ENCODE data around the gene SPAG16.

The SPAG16 gene

GRCh38 chr2:214192711-214193110 lies 908.4 kb downstream of the SPAG16 start:
- Histone ChIP-seq H3K4me1 (ENCODE audit: control insufficient read depth, insufficient read depth, low read length) (no peaks in the 10 kb centered on the region), H3K27ac (ENCODE audit: extremely low read depth, low read depth, low read length) (no peak overlapping the region), H3K36me3 (ENCODE audit: control insufficient read depth in 2 of 2, insufficient read depth in 1 of 2, low read length in 2 of 2) (no peaks in the 10 kb centered on the region), H3K9me3 (ENCODE audit: control insufficient read depth, insufficient read depth, low read depth, low read length) (no peaks in the 10 kb centered on the region), H3K4me3 (ENCODE audit: low read depth, low read length) (no peak overlapping the region)
- POLR2A ChIA-PET, result no interaction called here
- CTCF ChIA-PET, result no interaction called here
- TF ChIP-seq ZNF433 (tag by site-specific recombination; IDR thresholded peaks at IDR 0.05; ENCODE audit: low read depth) (no peak), ZEB2 (tag by site-specific recombination; IDR thresholded peaks at IDR 0.05) (no peak), ZNF792 (tag by site-specific recombination; IDR thresholded peaks at IDR 0.05) (no peak), ZNF112 (tag by site-specific recombination; IDR thresholded peaks at IDR 0.05) (no peak), HOXD13 (CRISPR knock-in tag; IDR thresholded peaks at IDR 0.05; ENCODE audit: borderline replicate concordance) (no peak), ZNF830 (tag by site-specific recombination; IDR thresholded peaks at IDR 0.05; ENCODE audit: low read depth) (no peak), ZNF133 (tag by site-specific recombination; IDR thresholded peaks at IDR 0.05) (no peak), ZNF548 (tag by site-specific recombination; IDR thresholded peaks at IDR 0.05) (no peak), ZNF776 (tag by site-specific recombination; IDR thresholded peaks at IDR 0.05; ENCODE audit: borderline replicate concordance) (no peak), ZNF132 (tag by site-specific recombination; IDR thresholded peaks at IDR 0.05; ENCODE audit: borderline replicate concordance) (no peak), BCL6B (tag by site-specific recombination; IDR thresholded peaks at IDR 0.05) (no peak)

- POLR2A ChIA-PET, result no interaction called here
- Histone ChIP-seq H3K4me1 (ENCODE audit: control insufficient read depth, insufficient read depth, low read length) (no peaks in the 10 kb centered on the region), H3K27ac (ENCODE audit: extremely low read depth, low read depth, low read length) (no peak overlapping the region), H3K36me3 (ENCODE audit: control insufficient read depth in 2 of 2, insufficient read depth in 1 of 2, low read length in 2 of 2) (no peaks in the 10 kb centered on the region), H3K4me3 (ENCODE audit: low read depth, low read length) (no peak overlapping the region), H3K9me3 (ENCODE audit: control insufficient read depth, insufficient read depth, low read depth, low read length) (no peaks in the 10 kb centered on the region)
- TF ChIP-seq ZNF837 (tag by site-specific recombination; IDR thresholded peaks at IDR 0.05) (no peak), ZNF239 (tag by site-specific recombination; IDR thresholded peaks at IDR 0.05) (no peak), ZNF707 (tag by site-specific recombination; IDR thresholded peaks at IDR 0.05) (no peak)
- CTCF ChIA-PET, result no interaction called here
Measured at GRCh38 chr2:214193943-214194342, 909.7 kb downstream of the SPAG16 start.

GRCh38 chr2:214196260-214196659 lies 912.0 kb downstream of the SPAG16 start:
- Histone ChIP-seq H3K4me3 (ENCODE audit: low read depth, low read length) (no peak overlapping the region), H3K9me3 (ENCODE audit: control insufficient read depth, insufficient read depth, low read depth, low read length) (no peaks in the 10 kb centered on the region), H3K27ac (ENCODE audit: extremely low read depth, low read depth, low read length) (no peak overlapping the region), H3K4me1 (ENCODE audit: control insufficient read depth, insufficient read depth, low read length) (no peaks in the 10 kb centered on the region), H3K36me3 (ENCODE audit: control insufficient read depth in 2 of 2, insufficient read depth in 1 of 2, low read length in 2 of 2) (no peaks in the 10 kb centered on the region)
- POLR2A ChIA-PET, result no interaction called here
- CTCF ChIA-PET, result no interaction called here
- TF ChIP-seq ZNF404 (tag by site-specific recombination; IDR thresholded peaks at IDR 0.05), result no peak
- no peak for TF ChIP-seq ZNF350 (tag by site-specific recombination; IDR thresholded peaks at IDR 0.05)
- TF ChIP-seq ZNF2 (tag by site-specific recombination; IDR thresholded peaks at IDR 0.05), result no peak
- no peak for TF ChIP-seq ZNF624 (tag by site-specific recombination; IDR thresholded peaks at IDR 0.05)
- no peak for TF ChIP-seq ZXDB (tag by site-specific recombination; IDR thresholded peaks at IDR 0.05)
- no peak for TF ChIP-seq ZBTB8A (tag by site-specific recombination; IDR thresholded peaks at IDR 0.05)
- TF ChIP-seq ZNF423 (tag by site-specific recombination; IDR thresholded peaks at IDR 0.05), result no peak
- TF ChIP-seq HOXC10 (CRISPR knock-in tag; IDR thresholded peaks at IDR 0.05), result no peak
- TF ChIP-seq YY2 (tag by site-specific recombination; IDR thresholded peaks at IDR 0.05), result no peak
- TF ChIP-seq ZNF623 (tag by site-specific recombination; IDR thresholded peaks at IDR 0.05), result no peak
- no peak for TF ChIP-seq ZBTB1 (tag by site-specific recombination; IDR thresholded peaks at IDR 0.05)
- TF ChIP-seq ZFP41 (tag by site-specific recombination; IDR thresholded peaks at IDR 0.05; ENCODE audit: borderline replicate concordance), result no peak
- TF ChIP-seq KLF1 (tag by site-specific recombination; IDR thresholded peaks at IDR 0.05), result no peak
